Choroid plexus epithelial cell (primary cell): ENCODE results near the gene POLR2E.

Experiments used
- DNase-seq: peaks from one replicate; pipeline ENCODE4 v3.0.0-alpha.2; 2010; ENCODE audit warnings: low read depth
- H3K4me3 ChIP-seq: 2 replicates; pipeline ENCODE4 v1.5.1; 2011; ENCODE audit warnings: low read depth, mild to moderate bottlenecking, control low read depth, low read length, moderate library complexity
- TF ChIP-seq, protein P1 (sequence below): conservative IDR thresholded peaks from 2 replicates; pipeline ENCODE4 v1.5.1; 2011; ENCODE audit warnings: low read depth, mild to moderate bottlenecking, control low read depth, inconsistent platforms, low read length, moderate library complexity

POLR2E gene

DNA sequence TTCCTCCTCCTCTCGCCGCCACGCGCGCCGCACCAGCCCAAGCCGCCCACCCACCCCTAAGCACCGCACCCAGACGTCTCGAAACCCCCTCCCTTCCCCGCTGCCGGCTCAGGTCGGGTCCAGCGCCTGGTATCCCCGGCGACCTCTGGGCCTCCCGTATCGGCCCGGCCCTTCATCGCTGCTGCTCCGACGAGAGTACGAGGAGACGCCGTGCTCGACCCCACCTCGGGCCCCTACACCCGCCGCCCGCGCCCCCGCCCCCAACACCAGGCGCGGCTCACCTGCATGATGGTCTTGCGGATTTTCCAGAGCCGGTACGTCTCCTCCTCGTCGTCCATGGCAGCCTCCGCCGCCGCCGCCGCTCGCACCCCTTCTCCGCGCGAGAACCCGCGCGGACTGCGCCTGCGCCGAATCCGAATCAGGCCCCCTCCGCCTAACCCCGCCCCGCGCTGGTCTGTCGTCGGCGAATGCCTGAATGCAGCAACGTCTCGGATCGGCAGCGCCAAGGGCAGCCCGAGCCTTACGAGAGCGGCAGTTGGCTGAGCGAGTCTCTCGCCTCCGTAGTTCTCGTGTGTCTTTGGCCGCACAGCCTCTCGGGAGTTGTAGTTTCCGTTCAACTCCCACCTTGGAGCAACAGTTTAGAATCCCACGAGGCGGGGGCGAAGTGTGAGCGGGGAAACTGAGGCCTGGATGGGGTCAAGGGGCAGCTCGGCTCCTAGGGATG is at the start of gene POLR2E:
Gene POLR2E (minus strand): TSS at position 398 of the 724 bp plus-strand sequence. CDS start 60 bp downstream, at position 338.
- peak; percentile 99 for DNase-seq
- H3K4me3 ChIP-seq: peak within 1 kb of the TSS; percentile 85
- TF ChIP-seq, protein P1, sequence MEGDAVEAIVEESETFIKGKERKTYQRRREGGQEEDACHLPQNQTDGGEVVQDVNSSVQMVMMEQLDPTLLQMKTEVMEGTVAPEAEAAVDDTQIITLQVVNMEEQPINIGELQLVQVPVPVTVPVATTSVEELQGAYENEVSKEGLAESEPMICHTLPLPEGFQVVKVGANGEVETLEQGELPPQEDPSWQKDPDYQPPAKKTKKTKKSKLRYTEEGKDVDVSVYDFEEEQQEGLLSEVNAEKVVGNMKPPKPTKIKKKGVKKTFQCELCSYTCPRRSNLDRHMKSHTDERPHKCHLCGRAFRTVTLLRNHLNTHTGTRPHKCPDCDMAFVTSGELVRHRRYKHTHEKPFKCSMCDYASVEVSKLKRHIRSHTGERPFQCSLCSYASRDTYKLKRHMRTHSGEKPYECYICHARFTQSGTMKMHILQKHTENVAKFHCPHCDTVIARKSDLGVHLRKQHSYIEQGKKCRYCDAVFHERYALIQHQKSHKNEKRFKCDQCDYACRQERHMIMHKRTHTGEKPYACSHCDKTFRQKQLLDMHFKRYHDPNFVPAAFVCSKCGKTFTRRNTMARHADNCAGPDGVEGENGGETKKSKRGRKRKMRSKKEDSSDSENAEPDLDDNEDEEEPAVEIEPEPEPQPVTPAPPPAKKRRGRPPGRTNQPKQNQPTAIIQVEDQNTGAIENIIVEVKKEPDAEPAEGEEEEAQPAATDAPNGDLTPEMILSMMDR: no peak

DNA sequence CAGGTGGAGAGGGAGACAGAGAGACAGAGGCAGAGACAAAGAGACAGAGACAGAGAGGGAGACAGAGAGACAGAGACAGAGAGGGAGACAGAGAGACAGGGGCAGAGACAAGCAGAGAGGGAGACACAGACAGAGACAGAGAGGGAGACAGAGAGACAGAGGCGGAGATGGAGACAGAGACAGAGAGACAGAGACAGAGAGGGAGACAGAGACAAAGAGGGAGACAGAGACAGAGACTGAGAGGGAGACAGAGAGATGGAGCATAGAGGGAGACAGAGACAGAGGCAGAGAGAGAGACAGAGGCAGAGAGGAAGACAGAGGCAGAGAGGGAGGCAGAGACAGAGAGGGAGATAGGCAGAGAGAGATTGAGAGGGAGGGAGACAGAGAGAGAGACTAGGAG is 49.6 kb upstream of the POLR2E start:
- DNase-seq: no peak
- TF ChIP-seq, protein P1: no peak
- no peak overlapping the region for H3K4me3 ChIP-seq

DNA sequence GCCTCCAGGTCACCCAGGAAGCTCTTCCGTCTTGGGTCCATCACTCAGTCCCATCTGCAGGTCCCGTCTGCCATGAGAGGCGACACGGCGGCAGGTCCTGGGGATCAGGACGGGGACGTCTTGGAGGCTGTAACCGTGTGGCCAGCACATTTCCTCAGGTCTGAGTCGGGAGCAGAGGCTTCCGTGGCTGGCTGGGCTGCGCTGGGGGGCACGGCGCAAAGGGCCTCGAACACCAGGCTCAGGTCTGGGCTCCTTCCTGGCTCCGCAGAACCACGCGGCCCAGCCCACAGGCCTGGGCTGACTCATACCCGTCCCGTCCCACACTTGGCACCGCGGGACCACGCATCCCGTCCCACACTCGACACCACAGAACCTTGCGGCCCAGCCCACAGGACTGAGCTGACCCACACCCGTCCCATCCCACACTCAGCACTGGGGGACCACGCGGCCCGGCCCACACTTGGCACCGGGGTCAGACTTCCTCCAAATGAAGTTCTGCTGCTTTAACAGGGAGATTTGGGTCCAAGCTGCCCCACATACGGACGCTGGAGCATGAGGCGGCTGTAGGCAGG is 48.7 kb upstream of the POLR2E start:
- DNase-seq: no peak
- TF ChIP-seq, protein P1: no peak
- no peak overlapping the region for H3K4me3 ChIP-seq

- no peak overlapping the region for H3K4me3 ChIP-seq
- no peak for DNase-seq
- TF ChIP-seq, protein P1: no peak
Measured at GRCh38 chr19:1141944-1142343, 46.8 kb upstream of the POLR2E start.

DNA sequence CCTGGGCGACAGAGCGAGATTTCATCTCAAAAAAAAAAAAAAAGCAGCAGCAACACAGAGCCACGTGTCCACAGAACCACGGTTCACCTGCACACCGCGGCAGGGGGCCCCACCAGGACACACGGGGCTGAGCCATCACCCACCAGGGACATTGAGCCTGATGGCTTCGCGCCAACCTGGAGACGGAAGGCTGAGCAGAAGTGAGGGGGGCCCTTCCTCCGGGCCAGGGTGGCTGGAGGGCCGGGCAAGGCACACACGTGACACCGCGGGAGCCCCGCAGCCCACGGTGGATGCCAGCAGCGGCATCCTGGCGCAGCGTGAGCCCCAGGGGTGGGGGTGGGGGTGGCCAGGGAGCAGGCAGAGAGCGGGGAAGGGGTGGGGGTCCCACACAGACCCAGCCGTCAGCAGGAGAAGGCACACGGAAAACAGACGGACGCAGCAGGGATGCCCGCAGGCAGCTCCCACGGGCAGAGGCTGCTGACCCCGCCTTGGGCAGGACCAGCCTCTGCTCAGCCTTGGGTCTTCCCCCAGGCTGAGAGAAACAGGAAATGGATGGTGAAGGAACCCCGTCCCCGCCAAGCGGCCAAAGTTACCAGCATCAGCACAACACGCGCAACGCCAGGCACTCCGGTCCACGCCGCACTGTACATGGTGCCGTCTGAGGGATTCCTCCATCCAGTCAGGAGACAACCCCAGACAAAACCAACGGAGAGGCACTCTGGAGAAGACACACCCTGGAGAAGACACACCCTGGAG is 45.3 kb upstream of the POLR2E start:
- no peak overlapping the region for H3K4me3 ChIP-seq
- TF ChIP-seq, protein P1: no peak
- no peak for DNase-seq

DNA sequence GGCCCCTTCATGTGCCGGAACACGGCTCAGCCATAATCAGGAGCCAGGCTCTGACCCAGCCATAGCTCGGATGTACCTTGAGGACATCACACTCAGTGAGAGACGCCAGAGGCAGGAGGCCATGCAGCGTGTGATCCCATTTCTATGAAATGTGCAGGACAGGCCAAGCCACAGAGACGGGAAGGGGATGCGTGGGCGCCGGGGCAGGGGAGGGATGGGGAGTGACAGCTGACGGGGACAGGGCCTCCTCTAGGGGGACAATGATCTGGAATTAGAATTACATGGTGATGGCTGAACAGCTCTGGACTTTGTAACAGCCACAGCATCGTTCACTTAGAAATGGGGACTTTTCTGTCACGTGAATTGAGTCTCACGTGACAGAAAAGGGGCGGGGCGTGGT is 44.0 kb upstream of the POLR2E start:
- no peak for DNase-seq
- H3K4me3 ChIP-seq: no peak overlapping the region
- TF ChIP-seq, protein P1: no peak
